GM23338 (cell line): ENCODE data around the gene ESRRB. TPM values are rescaled to one million over a fixed set of nuclear protein-coding genes. Genes with fewer than 3 reads are reported as not detected.

Experiments used
- ATAC-seq: fragments of 200-7000 bp; cut with Tn5 transposase; 3 replicates; pipeline ENCODE4 v1.9.1; 2020
- DNase-seq: peaks from one replicate; pipeline ENCODE4 v3.0.0-alpha.2; 2015; ENCODE audit warnings: low spot score
- H2AFZ ChIP-seq: fragments of 200-600 bp; sonication (generic); 2 replicates; pipeline ENCODE4 v1.8.0; 2016; ENCODE audit warnings: antibody characterized with exemption, mild to moderate bottlenecking, moderate library complexity
- H3F3A ChIP-seq: fragments of 200-600 bp; sonication (generic); replicated peaks from 2 replicates; pipeline ENCODE4 v1.8.0; 2017; ENCODE audit warnings: antibody characterized with exemption, mixed run types, low read depth
- H3K27ac ChIP-seq: fragments of 200-600 bp; sonication (generic); 2 replicates; pipeline ENCODE4 v1.6.1; 2016; ENCODE audit warnings: low read depth
- H3K27me3 ChIP-seq: fragments of 200-600 bp; sonication (generic); 2 replicates; pipeline ENCODE4 v1.8.0; 2016; ENCODE audit warnings: mild to moderate bottlenecking, mixed run types, moderate library complexity; ENCODE audit not compliant: insufficient read depth
- H3K36me3 ChIP-seq: fragments of 200-600 bp; sonication (generic); 2 replicates; pipeline ENCODE4 v1.8.0; 2016; ENCODE audit warnings: mild to moderate bottlenecking; ENCODE audit not compliant: insufficient read depth
- H3K4me1 ChIP-seq: fragments of 200-600 bp; sonication (generic); 2 replicates; pipeline ENCODE4 v1.8.0; 2016; ENCODE audit warnings: mild to moderate bottlenecking, moderate library complexity; ENCODE audit not compliant: insufficient read depth
- H3K4me2 ChIP-seq: fragments of 200-600 bp; sonication (generic); 2 replicates; pipeline ENCODE4 v1.7.1; 2017; ENCODE audit warnings: mixed run types
- H3K4me3 ChIP-seq: fragments of 200-600 bp; sonication (generic); 2 replicates; pipeline ENCODE4 v1.6.1; 2016; ENCODE audit warnings: mixed run types
- H3K79me2 ChIP-seq: fragments of 200-600 bp; sonication (generic); replicated peaks from 2 replicates; pipeline ENCODE4 v1.8.0; 2017; ENCODE audit warnings: mild to moderate bottlenecking; ENCODE audit not compliant: insufficient read depth
- H3K9me2 ChIP-seq: fragments of 200-600 bp; sonication (generic); 2 replicates; pipeline ENCODE4 v1.8.0; 2017; ENCODE audit not compliant: insufficient read depth
- H4K20me1 ChIP-seq: fragments of 200-600 bp; sonication (generic); replicated peaks from 2 replicates; pipeline ENCODE4 v1.8.0; 2017; ENCODE audit warnings: mild to moderate bottlenecking; ENCODE audit not compliant: insufficient read depth
- H3K27ac Mint-ChIP-seq: 2 replicates; pipeline ENCODE4 v1.8.0; 2020; ENCODE audit warnings: inconsistent platforms, mild to moderate bottlenecking, moderate library complexity, mixed read lengths
- H3K27me3 Mint-ChIP-seq: 3 replicates; pipeline ENCODE4 v1.8.0; 2022; ENCODE audit warnings: low read depth, mild to moderate bottlenecking, moderate library complexity, mixed read lengths, inconsistent platforms; ENCODE audit not compliant: insufficient read depth, poor library complexity
- H3K36me3 Mint-ChIP-seq: 3 replicates; pipeline ENCODE4 v1.8.0; 2021; ENCODE audit warnings: low read depth, mild to moderate bottlenecking, inconsistent platforms, moderate library complexity, mixed read lengths
- H3K4me1 Mint-ChIP-seq: 3 replicates; pipeline ENCODE4 v1.8.0; 2020; ENCODE audit warnings: mild to moderate bottlenecking, inconsistent platforms, mixed read lengths
- H3K4me3 Mint-ChIP-seq: 3 replicates; pipeline ENCODE4 v1.8.0; 2021; ENCODE audit warnings: moderate library complexity, mild to moderate bottlenecking, inconsistent platforms, mixed read lengths
- H3K9me3 Mint-ChIP-seq: 3 replicates; pipeline ENCODE4 v1.8.0; 2020; ENCODE audit warnings: moderate library complexity, mild to moderate bottlenecking, inconsistent platforms, mixed read lengths
- CREB1 ChIP-seq: fragments of 250-450 bp; sonication (Bioruptor Pico); IDR thresholded peaks from 2 replicates; pipeline ENCODE4 v1.5.0; 2020; ENCODE audit warnings: low read depth, mild to moderate bottlenecking, moderate library complexity
- EZH2 ChIP-seq: fragments of 200-600 bp; sonication (generic); IDR thresholded peaks from one replicate; pipeline ENCODE4 v1.8.0; 2017; ENCODE audit warnings: antibody characterized with exemption, mild to moderate bottlenecking, low read depth; ENCODE audit not compliant: unreplicated experiment
- EZH2phosphoT487 ChIP-seq: fragments of 200-600 bp; sonication (generic); IDR thresholded peaks from one replicate; pipeline ENCODE4 v1.8.1; 2018; ENCODE audit warnings: antibody characterized with exemption; ENCODE audit not compliant: unreplicated experiment
- JUNB ChIP-seq: IDR thresholded peaks from one replicate; pipeline ENCODE4 v1.6.1; 2016; ENCODE audit warnings: antibody characterized with exemption; ENCODE audit not compliant: unreplicated experiment
- NANOG ChIP-seq: IDR thresholded peaks from 2 replicates; pipeline ENCODE4 v1.6.1; 2016; ENCODE audit warnings: antibody characterized with exemption, borderline replicate concordance
- POLR2AphosphoS5 ChIP-seq: IDR thresholded peaks from 2 replicates; pipeline ENCODE4 v1.6.1; 2016; ENCODE audit warnings: antibody characterized with exemption, low read depth
- REST ChIP-seq: IDR thresholded peaks from one replicate; pipeline ENCODE4 v1.6.1; 2018; ENCODE audit warnings: antibody characterized with exemption; ENCODE audit not compliant: unreplicated experiment
- STAT1 ChIP-seq: IDR thresholded peaks from one replicate; pipeline ENCODE4 v1.6.1; 2016; ENCODE audit warnings: antibody characterized with exemption; ENCODE audit not compliant: unreplicated experiment
- ZNF114 ChIP-seq: fragments of 250-450 bp; sonication (Bioruptor Pico); IDR thresholded peaks from 2 replicates; pipeline ENCODE4 v1.5.0; 2020; ENCODE audit warnings: mild to moderate bottlenecking, moderate library complexity
- ZNF331 ChIP-seq: fragments of 250-450 bp; sonication (Bioruptor Pico); IDR thresholded peaks from 2 replicates; pipeline ENCODE4 v1.5.0; 2020; ENCODE audit warnings: low read depth, mild to moderate bottlenecking, moderate library complexity
- polyA plus RNA-seq: library from polyadenylated mRNA; unstranded; fragments of >200 nt; fragmentation: Nextera tagmentation; extraction: Ambion mirVana; gene quantifications from 2 replicates; pipeline ENCODE4 v1.2.1, GENCODE V29; 2016
- total RNA-seq: library from RNA; depleted of rRNA; stranded (reverse); fragments of >200 nt; shearing (Covaris generic); gene quantifications from 2 replicates; pipeline ENCODE4 v1.2.3, GENCODE V29; 2014
- TF ChIP-seq, protein P1 (sequence below): IDR thresholded peaks from 2 replicates; pipeline ENCODE4 v1.6.1; 2016; ENCODE audit warnings: antibody characterized with exemption
- TF ChIP-seq, protein P2 (sequence below), 2 experiments: fragments of 200-600 bp in 1 of 2; sonication (generic) in 1 of 2; conservative IDR thresholded peaks; 2 replicates each; pipeline versions ENCODE4 v1.5.1 to v1.6.1; 2016 to 2017; ENCODE audit warnings: antibody characterized with exemption in 2 of 2, low read depth in 2 of 2, mild to moderate bottlenecking in 2 of 2, moderate library complexity in 1 of 2
- TF ChIP-seq, protein P3 (sequence below): fragments of 250-450 bp; sonication (Bioruptor Pico); IDR thresholded peaks from 2 replicates; pipeline ENCODE4 v1.5.0; 2020; ENCODE audit warnings: mild to moderate bottlenecking, moderate library complexity

ESRRB gene
- total and polyA plus RNA-seq, 2 experiments from 2014 or later: 0.31 to 0.52 TPM

DNA sequence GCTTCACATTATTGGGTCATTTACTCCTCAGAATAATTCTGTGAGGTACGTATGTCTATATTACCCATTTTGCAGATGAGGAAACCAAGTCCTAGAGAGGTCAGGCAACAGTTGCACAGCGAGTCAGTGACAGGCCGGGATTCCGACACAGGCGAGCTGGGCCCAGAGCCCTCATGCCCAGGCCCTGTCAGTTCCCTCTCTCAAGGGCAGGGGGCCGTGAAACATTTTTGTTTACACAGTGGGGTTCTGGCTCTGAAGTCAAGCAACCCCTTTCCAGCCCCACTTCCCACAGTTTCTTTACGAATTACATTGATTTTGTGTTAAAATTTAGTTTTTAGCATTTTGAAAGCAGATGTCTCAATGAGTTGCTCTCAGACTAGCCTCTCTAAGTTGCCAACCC is 46.7 kb downstream of the ESRRB start:
- ATAC-seq (peak; percentile 20; the same call in 2 of the 3 replicates), DNase-seq (no peak)
- no peak for TF ChIP-seq EZH2
- TF ChIP-seq EZH2phosphoT487: no peak
- TF ChIP-seq ZNF331: no peak
- no peak for TF ChIP-seq ZNF114
- no peak for TF ChIP-seq CREB1 (CRISPR knock-in tag)
- TF ChIP-seq, protein P1, sequence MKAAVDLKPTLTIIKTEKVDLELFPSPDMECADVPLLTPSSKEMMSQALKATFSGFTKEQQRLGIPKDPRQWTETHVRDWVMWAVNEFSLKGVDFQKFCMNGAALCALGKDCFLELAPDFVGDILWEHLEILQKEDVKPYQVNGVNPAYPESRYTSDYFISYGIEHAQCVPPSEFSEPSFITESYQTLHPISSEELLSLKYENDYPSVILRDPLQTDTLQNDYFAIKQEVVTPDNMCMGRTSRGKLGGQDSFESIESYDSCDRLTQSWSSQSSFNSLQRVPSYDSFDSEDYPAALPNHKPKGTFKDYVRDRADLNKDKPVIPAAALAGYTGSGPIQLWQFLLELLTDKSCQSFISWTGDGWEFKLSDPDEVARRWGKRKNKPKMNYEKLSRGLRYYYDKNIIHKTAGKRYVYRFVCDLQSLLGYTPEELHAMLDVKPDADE: no peak
- no peak for TF ChIP-seq NANOG
- TF ChIP-seq, protein P2, sequence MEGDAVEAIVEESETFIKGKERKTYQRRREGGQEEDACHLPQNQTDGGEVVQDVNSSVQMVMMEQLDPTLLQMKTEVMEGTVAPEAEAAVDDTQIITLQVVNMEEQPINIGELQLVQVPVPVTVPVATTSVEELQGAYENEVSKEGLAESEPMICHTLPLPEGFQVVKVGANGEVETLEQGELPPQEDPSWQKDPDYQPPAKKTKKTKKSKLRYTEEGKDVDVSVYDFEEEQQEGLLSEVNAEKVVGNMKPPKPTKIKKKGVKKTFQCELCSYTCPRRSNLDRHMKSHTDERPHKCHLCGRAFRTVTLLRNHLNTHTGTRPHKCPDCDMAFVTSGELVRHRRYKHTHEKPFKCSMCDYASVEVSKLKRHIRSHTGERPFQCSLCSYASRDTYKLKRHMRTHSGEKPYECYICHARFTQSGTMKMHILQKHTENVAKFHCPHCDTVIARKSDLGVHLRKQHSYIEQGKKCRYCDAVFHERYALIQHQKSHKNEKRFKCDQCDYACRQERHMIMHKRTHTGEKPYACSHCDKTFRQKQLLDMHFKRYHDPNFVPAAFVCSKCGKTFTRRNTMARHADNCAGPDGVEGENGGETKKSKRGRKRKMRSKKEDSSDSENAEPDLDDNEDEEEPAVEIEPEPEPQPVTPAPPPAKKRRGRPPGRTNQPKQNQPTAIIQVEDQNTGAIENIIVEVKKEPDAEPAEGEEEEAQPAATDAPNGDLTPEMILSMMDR (conservative IDR thresholded peaks at IDR 0.05; ENCODE audit: low read depth in 2 of 2): no peak
- TF ChIP-seq REST: no peak
- no peak for TF ChIP-seq JUNB
- TF ChIP-seq STAT1: no peak
- TF ChIP-seq, protein P3, sequence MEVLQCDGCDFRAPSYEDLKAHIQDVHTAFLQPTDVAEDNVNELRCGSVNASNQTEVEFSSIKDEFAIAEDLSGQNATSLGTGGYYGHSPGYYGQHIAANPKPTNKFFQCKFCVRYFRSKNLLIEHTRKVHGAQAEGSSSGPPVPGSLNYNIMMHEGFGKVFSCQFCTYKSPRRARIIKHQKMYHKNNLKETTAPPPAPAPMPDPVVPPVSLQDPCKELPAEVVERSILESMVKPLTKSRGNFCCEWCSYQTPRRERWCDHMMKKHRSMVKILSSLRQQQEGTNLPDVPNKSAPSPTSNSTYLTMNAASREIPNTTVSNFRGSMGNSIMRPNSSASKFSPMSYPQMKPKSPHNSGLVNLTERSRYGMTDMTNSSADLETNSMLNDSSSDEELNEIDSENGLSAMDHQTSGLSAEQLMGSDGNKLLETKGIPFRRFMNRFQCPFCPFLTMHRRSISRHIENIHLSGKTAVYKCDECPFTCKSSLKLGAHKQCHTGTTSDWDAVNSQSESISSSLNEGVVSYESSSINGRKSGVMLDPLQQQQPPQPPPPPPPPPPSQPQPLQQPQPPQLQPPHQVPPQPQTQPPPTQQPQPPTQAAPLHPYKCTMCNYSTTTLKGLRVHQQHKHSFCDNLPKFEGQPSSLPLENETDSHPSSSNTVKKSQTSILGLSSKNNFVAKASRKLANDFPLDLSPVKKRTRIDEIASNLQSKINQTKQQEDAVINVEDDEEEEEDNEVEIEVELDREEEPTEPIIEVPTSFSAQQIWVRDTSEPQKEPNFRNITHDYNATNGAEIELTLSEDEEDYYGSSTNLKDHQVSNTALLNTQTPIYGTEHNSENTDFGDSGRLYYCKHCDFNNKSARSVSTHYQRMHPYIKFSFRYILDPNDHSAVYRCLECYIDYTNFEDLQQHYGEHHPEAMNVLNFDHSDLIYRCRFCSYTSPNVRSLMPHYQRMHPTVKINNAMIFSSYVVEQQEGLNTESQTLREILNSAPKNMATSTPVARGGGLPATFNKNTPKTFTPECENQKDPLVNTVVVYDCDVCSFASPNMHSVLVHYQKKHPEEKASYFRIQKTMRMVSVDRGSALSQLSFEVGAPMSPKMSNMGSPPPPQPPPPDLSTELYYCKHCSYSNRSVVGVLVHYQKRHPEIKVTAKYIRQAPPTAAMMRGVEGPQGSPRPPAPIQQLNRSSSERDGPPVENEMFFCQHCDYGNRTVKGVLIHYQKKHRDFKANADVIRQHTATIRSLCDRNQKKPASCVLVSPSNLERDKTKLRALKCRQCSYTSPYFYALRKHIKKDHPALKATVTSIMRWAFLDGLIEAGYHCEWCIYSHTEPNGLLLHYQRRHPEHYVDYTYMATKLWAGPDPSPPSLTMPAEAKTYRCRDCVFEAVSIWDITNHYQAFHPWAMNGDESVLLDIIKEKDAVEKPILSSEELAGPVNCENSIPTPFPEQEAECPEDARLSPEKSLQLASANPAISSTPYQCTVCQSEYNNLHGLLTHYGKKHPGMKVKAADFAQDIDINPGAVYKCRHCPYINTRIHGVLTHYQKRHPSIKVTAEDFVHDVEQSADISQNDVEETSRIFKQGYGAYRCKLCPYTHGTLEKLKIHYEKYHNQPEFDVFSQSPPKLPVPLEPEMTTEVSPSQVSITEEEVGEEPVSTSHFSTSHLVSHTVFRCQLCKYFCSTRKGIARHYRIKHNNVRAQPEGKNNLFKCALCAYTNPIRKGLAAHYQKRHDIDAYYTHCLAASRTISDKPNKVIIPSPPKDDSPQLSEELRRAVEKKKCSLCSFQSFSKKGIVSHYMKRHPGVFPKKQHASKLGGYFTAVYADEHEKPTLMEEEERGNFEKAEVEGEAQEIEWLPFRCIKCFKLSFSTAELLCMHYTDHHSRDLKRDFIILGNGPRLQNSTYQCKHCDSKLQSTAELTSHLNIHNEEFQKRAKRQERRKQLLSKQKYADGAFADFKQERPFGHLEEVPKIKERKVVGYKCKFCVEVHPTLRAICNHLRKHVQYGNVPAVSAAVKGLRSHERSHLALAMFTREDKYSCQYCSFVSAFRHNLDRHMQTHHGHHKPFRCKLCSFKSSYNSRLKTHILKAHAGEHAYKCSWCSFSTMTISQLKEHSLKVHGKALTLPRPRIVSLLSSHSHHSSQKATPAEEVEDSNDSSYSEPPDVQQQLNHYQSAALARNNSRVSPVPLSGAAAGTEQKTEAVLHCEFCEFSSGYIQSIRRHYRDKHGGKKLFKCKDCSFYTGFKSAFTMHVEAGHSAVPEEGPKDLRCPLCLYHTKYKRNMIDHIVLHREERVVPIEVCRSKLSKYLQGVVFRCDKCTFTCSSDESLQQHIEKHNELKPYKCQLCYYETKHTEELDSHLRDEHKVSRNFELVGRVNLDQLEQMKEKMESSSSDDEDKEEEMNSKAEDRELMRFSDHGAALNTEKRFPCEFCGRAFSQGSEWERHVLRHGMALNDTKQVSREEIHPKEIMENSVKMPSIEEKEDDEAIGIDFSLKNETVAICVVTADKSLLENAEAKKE (CRISPR knock-in tag): no peak
- no peak for TF ChIP-seq POLR2AphosphoS5
- no peaks in the 10 kb centered on the region for H4K20me1 ChIP-seq
- Mint-ChIP-seq H3K27me3 (peaks cover 17% of the 10 kb centered on the region), H3K27ac (no peak overlapping the region; the same call in 1 of the 2 replicates), H3K9me3 (no peaks in the 10 kb centered on the region), H3K36me3 (no peaks in the 10 kb centered on the region; the same call in 2 of the 3 replicates), H3K4me1 (peaks cover 32% of the 10 kb centered on the region), H3K4me3 (no peak overlapping the region)
- no peaks in the 10 kb centered on the region for H3F3A ChIP-seq
- H3K9me2 ChIP-seq: no peaks in the 10 kb centered on the region
- no peaks in the 10 kb centered on the region for H3K36me3 ChIP-seq
- peaks cover 14% of the 10 kb centered on the region; the same call in 1 of the 2 replicates for H3K4me1 ChIP-seq
- H3K27me3 ChIP-seq: no peaks in the 10 kb centered on the region
- H3K4me2 ChIP-seq: no peak overlapping the region
- no peak overlapping the region for H2AFZ ChIP-seq
- no peak overlapping the region for H3K27ac ChIP-seq
- no peak overlapping the region for H3K4me3 ChIP-seq
- no peaks in the 10 kb centered on the region for H3K79me2 ChIP-seq
